Measurements from ENCODE around the gene VAPB.

The VAPB gene

GRCh38 chr20:58466095-58466708 is 77.2 kb downstream of the VAPB start:
- no peak for DNase-seq

DNA sequence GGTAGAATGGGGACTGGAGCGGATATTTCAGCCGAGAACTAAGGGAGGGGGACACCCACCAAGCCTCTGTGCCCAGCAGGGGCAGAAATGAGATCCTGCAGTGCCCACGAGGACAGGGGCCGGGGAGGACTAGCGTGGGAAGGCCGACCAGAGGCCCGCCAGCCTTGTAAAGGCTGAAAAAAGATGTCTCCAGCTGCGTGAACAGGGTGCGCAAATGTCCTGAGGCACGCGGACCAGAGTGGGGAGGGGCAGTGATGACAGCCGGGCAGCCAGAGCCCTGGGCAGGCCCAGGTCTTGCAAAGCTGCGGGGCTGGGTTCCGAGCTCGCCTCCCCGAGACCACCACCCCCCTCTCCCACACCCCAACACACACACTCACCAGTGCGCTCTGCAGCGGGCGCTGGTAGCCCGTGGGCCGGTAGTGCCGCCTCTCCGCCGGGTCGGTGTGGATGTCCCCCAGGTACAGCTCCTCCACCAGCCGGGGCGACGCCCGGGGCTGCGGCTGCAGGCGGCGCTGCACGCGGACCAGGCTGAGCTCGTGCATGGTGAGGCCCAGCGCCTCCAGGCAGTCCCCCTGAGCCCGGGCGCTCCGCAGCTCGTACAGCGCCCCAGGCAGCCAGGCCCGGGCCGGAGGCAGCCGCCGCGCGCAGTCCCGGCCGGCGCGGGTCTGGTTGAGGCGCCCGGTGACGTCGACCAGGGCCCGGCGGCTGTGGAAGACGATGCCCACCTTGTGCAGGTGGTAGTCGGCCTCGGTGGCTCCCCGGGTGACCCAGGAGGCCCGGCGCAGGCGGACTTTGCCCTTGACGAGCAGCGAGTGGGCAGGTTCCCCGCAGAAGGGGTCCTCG is 77.9 kb downstream of the VAPB start:
- DNase-seq = no peak

GRCh38 chr20:58467572-58468527 is 78.8 kb downstream of the VAPB start:
- no peak for DNase-seq

DNA sequence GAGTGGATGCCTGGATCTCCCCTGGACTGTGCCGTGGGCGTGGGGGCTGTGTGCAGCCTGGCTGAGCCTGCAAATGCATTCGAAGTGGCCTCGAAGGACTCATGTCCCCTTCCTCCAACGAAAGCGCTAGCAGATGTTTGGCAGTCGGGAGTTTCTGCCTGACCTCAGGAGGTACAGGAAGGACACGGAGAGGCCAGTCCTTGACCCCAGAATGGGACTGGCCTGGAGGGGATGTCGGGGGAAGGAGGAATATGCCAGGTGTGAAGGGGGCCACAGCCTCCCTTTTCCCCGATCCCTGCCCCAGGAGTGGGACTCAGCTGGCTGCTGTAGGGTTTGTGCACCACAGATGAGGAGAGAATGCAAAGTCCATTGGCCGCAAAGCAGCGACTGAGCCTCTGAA is 80.6 kb downstream of the VAPB start:
- no peak for DNase-seq

DNA sequence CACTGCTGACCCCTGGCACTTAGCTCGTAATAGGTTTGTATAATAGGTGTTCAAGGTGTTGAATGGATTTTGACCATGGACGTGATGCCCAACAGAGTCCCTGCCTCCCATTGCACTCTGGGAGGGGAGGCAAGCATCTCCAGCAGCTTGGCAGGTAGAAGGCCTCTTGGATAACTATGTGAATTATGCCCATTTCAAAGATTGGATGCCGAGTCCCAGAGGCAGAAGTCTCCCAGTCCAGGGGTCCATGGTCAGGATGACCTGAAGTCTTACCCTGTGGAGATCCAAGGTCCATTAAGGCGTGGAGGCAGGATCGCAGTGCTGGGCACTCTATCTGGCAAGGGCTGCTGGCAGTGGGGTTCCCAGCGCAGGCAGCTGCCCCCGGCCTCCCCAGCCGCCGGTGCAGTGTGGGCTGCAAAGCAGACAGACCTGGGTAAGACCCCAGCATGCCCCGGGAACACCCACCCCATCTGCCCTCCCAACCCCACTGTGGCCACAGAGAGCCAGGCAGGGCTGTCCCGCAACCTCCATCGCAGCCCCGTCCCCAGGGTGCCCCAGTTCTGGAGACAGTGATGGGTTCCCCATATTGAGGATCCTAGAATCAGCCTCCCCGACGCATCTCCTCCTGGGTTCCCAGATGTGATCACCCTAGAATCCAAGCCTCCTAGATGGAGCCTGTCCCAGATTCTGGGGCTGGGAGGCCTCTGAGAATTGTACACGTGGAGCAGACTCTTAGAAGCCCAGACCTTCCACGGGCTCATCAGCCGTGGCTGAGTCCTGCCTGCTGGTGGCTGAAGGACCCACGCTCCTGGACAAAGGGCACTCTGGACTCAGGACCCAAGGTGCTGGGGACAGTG is 81.5 kb downstream of the VAPB start:
- DNase-seq = no peak

GRCh38 chr20:58471193-58472164 is 82.5 kb downstream of the VAPB start:
- DNase-seq = no peak

DNA sequence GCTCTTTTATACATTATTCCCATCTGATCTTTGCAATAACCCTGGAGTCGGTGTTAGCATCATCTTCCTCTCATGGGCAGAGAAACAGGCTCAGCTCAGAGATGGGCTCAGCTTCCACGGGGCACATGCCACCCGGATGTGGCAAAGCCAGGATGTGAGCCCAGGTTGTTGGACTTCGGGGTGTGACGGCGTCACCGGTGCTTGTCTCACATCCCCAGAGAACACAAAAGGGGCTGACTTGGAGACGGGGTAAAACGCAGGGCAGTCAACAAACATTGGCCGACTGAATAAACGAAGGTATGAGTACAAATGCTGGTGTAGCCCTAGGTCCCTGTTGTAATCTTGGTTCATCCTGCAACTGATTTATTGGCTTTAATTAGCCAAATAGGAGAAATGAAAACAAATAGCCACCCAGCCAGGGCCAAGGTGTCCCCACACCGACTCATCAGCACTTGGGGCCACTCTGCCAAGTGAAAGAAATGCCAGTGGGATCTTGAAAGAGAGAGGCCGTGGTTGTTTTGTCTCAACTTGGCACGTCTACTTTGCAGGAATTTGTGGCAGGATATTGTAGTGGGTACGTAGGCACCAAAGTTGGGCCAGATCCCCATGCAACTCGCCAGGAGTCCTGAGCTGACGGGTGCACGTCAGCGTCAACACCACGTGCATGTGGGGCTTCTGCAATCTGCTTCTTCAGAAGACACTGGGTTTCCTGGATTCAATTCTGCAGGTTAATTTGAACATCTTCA is 83.4 kb downstream of the VAPB start:
- DNase-seq = no peak

GRCh38 chr20:58473453-58474425 is 84.7 kb downstream of the VAPB start:
- no peak for DNase-seq

GRCh38 chr20:58475466-58475865 is 86.4 kb downstream of the VAPB start:
- DNase-seq = no peak

DNA sequence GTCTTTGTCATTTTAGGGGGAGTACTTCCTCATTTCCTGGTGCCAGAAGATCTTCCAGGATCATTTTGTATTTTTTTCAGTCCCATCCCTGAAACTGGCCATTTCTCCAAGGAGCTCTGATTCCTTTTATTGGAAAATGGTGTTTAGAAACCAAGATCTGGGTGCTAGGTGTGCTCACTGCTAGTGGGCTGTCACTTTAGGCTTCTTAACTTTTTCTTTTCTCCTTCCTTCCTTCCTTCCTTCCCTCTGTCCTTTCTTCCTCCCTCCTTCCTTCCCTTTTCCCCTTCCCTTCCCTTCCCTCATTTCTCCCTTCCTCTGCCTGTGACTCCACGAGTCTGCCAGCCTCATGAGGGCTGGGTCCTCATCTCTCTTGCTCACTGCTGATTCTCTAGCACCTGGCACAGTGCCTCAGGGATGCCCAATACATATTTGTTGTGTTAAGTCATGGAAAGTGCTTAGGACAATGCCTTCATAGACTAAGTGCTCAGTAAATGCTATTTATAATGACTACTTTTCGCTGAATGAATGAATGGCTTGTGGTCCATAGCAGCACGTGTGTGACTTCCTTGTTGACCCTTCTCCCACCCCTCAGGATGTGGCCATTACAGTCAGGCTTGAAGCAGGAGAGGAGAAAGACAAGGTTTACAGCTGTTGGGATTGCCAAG is 89.2 kb downstream of the VAPB start:
- DNase-seq = no peak

- DNase-seq = no peak
These were observed 90.9 kb downstream of the VAPB start for GRCh38 chr20:58479726-58480440.

GRCh38 chr20:58480551-58481336 is 91.7 kb downstream of the VAPB start:
- DNase-seq = no peak

DNA sequence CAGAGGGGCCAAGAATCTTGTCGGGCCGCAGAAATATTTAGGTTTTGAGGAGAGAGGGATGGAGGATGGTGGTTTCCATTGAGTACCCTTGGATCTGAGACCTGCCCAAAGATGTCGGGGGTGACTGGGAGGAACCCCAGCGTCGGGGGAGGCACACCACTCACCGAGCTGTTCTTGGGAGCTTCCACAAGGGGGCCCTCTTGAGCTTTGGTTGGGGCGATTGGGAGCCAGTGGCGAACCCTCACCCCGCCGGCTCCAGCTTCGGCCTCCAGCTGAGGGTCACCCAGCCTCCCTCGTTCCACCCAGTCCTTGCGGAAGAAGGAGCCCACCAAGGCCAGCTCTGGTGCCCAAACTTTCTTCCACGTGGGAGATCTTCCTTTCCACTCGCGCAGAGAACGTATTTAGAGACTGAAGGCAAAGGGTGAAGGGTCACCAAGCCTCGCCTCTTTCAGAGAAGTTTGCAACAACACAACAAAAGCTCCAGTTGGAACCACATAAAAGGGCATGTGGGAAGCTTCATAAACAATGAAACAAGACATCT is 92.5 kb downstream of the VAPB start:
- DNase-seq = no peak

GRCh38 chr20:58482416-58482815 is 93.4 kb downstream of the VAPB start:
- DNase-seq = no peak

DNA sequence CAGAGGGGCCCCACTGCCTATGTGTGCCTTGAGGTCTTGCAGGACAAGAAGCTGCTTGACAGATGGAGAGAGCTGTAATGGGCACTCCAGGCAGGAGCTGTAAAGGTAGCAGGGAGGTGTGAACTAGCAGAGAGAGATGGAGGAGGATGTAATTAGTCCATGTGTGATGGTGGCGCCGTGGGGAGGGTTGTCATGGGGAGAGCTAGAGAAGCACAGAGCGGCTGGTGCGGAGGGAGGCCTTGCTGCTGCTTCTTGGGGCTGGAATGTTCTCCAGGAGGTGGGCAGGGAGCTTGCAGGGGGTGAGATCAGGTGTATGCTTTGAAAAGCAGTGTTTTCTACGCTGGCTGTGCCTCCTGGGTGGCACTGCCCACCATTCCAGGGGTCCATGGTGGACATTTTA is 94.0 kb downstream of the VAPB start:
- DNase-seq = no peak

GRCh38 chr20:58483470-58483869 is 94.4 kb downstream of the VAPB start:
- no peak for DNase-seq

- DNase-seq = no peak
These were observed 96.4 kb downstream of the VAPB start for GRCh38 chr20:58485393-58485792.
